Measurements from ENCODE around the gene FAM120A.
A peak's percentile ranks its signal among the peaks of the same experiment; 100 is the strongest.

The FAM120A gene

DNA sequence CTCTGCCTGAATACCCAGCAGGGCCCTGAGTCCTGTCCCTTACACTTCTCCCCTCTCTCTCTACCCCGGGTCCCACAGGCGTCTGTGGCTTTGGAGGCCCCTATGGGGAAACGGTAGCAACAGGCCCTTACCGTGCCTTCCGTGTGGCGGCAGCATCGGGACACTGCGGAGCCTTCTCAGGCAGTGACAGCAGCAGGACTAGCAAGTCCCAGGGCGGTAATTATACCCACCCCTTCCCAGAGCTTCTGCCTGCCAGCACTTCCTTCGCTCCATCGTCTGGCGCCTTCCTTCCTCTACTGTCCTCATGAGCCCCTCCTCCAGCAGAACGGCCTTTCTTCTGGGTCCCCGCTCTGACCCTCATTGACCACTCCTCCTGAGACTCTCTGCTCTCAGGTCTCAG, 107.0 kb downstream of the FAM120A start:
- Mint-ChIP-seq H3K36me3 (ENCODE audit: low read depth) (peaks cover 64% of the 10 kb centered on the region), H3K27me3 (ENCODE audit: low read depth) (no peaks in the 10 kb centered on the region), H3K4me3 (no peak overlapping the region)

GRCh38 chr9:93560991-93561390, 109.5 kb downstream of the FAM120A start:
- TF ChIP-seq, protein P1, sequence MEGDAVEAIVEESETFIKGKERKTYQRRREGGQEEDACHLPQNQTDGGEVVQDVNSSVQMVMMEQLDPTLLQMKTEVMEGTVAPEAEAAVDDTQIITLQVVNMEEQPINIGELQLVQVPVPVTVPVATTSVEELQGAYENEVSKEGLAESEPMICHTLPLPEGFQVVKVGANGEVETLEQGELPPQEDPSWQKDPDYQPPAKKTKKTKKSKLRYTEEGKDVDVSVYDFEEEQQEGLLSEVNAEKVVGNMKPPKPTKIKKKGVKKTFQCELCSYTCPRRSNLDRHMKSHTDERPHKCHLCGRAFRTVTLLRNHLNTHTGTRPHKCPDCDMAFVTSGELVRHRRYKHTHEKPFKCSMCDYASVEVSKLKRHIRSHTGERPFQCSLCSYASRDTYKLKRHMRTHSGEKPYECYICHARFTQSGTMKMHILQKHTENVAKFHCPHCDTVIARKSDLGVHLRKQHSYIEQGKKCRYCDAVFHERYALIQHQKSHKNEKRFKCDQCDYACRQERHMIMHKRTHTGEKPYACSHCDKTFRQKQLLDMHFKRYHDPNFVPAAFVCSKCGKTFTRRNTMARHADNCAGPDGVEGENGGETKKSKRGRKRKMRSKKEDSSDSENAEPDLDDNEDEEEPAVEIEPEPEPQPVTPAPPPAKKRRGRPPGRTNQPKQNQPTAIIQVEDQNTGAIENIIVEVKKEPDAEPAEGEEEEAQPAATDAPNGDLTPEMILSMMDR (IDR thresholded peaks at IDR 0.05; ENCODE audit: unreplicated experiment in 3 of 3), result no peak
- no peak overlapping the region for H3K27ac Mint-ChIP-seq
- H3K27me3 Mint-ChIP-seq (ENCODE audit: low read depth), result no peaks in the 10 kb centered on the region
- peaks cover 70% of the 10 kb centered on the region for H3K36me3 Mint-ChIP-seq (ENCODE audit: low read depth)
- H3K9me3 Mint-ChIP-seq, result no peaks in the 10 kb centered on the region
- H3K4me3 Mint-ChIP-seq, result no peak overlapping the region
- no peaks in the 10 kb centered on the region for H3K4me1 Mint-ChIP-seq

More for the DNA sequence above, 107.0 kb downstream of the FAM120A start:
- TF ChIP-seq, protein P1 (IDR thresholded peaks at IDR 0.05; ENCODE audit: unreplicated experiment in 3 of 3), result no peak
- peaks cover under 1% of the 10 kb centered on the region for H3K4me1 Mint-ChIP-seq
- H3K9me3 Mint-ChIP-seq, result no peaks in the 10 kb centered on the region
- H3K27ac Mint-ChIP-seq, result no peak overlapping the region

GRCh38 chr9:93562157-93562556, 110.7 kb downstream of the FAM120A start:
- H3K4me1 Mint-ChIP-seq, result no peaks in the 10 kb centered on the region
- no peak overlapping the region for H3K4me3 Mint-ChIP-seq
- no peak overlapping the region for H3K27ac Mint-ChIP-seq
- peaks cover 62% of the 10 kb centered on the region for H3K36me3 Mint-ChIP-seq (ENCODE audit: low read depth)
- no peaks in the 10 kb centered on the region for H3K27me3 Mint-ChIP-seq (ENCODE audit: low read depth)
- no peaks in the 10 kb centered on the region for H3K9me3 Mint-ChIP-seq
- TF ChIP-seq, protein P1 (IDR thresholded peaks at IDR 0.05; ENCODE audit: unreplicated experiment in 3 of 3), result no peak

- TF ChIP-seq, protein P1 (IDR thresholded peaks at IDR 0.05; ENCODE audit: unreplicated experiment in 3 of 3), result no peak
- H3K27me3 Mint-ChIP-seq (ENCODE audit: low read depth), result no peaks in the 10 kb centered on the region
- peaks cover 40% of the 10 kb centered on the region for H3K36me3 Mint-ChIP-seq (ENCODE audit: low read depth)
Observed at GRCh38 chr9:93565089-93565488, 113.6 kb downstream of the FAM120A start.

DNA sequence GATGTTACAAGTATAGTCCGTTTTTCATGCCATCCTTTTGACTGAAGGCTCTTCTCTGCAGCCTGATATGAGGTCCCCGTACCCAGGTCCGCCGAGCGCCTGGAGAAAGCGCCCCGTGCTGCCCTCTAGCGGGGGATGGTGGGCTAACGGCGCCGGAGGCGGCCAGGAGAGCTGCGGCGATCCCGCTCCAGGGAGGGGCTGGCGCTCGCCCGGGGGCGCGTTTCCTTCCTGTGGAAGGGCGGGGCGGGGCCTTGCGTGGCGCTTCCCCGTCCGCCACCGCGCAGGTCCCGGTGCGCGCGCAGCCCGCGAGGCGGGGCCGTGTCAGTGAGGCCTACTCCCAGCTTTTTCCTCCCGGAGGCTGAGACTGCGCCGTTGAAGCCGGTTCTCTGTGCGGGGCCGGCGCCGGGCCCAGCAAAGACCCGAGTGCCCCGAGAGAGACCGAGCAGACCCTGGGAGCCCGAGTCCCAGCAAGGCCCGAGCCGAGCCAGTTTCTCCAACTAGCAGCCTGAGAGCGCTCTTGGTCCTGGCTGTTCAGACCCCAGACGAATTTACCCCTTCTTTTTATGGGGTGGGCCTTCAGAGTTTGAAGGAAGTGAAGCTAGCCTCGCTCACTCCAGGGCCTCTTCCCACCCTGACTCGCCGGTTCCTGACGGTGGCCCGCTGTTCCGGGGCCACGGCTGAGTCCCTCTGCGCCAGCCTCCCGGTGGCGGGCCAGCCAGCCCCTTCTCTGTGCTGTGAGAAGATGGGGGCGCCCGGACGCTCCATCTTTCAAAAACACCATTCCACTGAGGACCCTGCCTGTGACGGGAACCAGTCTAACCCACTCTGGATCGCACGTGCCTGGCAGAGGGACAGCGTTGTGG, 115.2 kb downstream of the FAM120A start:
- Mint-ChIP-seq H3K4me3 (peak overlapping the region; percentile 84 to 88 (median 87)), H3K9me3 (peaks cover 13% of the 10 kb centered on the region), H3K36me3 (ENCODE audit: low read depth) (peaks cover 46% of the 10 kb centered on the region), H3K27ac (peak overlapping the region; percentile 91 to 98 (median 95)), H3K27me3 (ENCODE audit: low read depth) (no peaks in the 10 kb centered on the region), H3K4me1 (no peaks in the 10 kb centered on the region)
- TF ChIP-seq, protein P1 (IDR thresholded peaks at IDR 0.05; ENCODE audit: unreplicated experiment in 3 of 3), result peak; percentile 96 to 98 (median 96)

More at GRCh38 chr9:93565089-93565488, 113.6 kb downstream of the FAM120A start:
- no peaks in the 10 kb centered on the region for H3K4me1 Mint-ChIP-seq
- no peaks in the 10 kb centered on the region for H3K9me3 Mint-ChIP-seq
- no peak overlapping the region for H3K4me3 Mint-ChIP-seq
- no peak overlapping the region for H3K27ac Mint-ChIP-seq

All from nephron (organoid).